Prostate gland (tissue), 2 donors: ENCODE measurements around the gene CRTC3. TPM values are rescaled to one million over a fixed set of nuclear protein-coding genes. Genes with fewer than 3 reads are reported as not detected.

Experiments
- DNase-seq: peaks from one replicate; pipeline ENCODE4 v3.0.0-alpha.2; 2019; ENCODE audit warnings: low spot score
- H3K27ac ChIP-seq, 2 donors: fragments of 200-600 bp; sonication (generic); 2 replicates each; pipeline ENCODE4 v1.5.1; 2017 to 2019
- H3K27me3 ChIP-seq: fragments of 200-600 bp; sonication (generic); replicated peaks from 2 replicates; pipeline ENCODE4 v1.5.1; 2019; ENCODE audit not compliant: insufficient read depth
- H3K36me3 ChIP-seq, 2 donors: fragments of 200-600 bp; sonication (generic); 1 replicate in 1 of 2; 2 replicates in 1 of 2; pipeline versions ENCODE4 v1.5.1 to v1.8.1; 2017 to 2019
- H3K4me1 ChIP-seq: fragments of 200-600 bp; sonication (generic); replicated peaks from 2 replicates; pipeline ENCODE4 v1.5.1; 2019
- H3K4me3 ChIP-seq, 2 donors: fragments of 200-600 bp; sonication (generic); 2 replicates each; pipeline ENCODE4 v1.5.1; 2017 to 2019
- H3K9me3 ChIP-seq: fragments of 200-600 bp; sonication (generic); 2 replicates; pipeline ENCODE4 v1.5.1; 2017
- CTCF ChIP-seq, 4 experiments: fragments of 200-600 bp in 2 of 4; fragments of 450-650 bp in 2 of 4; sonication (generic) in 2 of 4; IDR thresholded peaks; 1 replicate in 3 of 4; 2 replicates in 1 of 4; pipeline ENCODE4 v1.5.1; 2016 to 2019; ENCODE audit warnings: antibody characterized with exemption in 4 of 4, mild to moderate bottlenecking in 2 of 4, moderate library complexity in 2 of 4
- POLR2A ChIP-seq: fragments of 450-650 bp; IDR thresholded peaks from one replicate; pipeline ENCODE4 v1.6.1; 2016; ENCODE audit warnings: antibody characterized with exemption, mild to moderate bottlenecking
- POLR2AphosphoS5 ChIP-seq: sonication (generic); formaldehyde crosslinking; IDR thresholded peaks from one replicate; pipeline ENCODE4 v1.6.1; 2017; ENCODE audit warnings: antibody characterized with exemption
- WGBS: methylation state at CpG from one replicate; pipeline ENCODE4 v1.1.5; 2018; 5-methylcytosine and 5-hydroxymethylcytosine counted together
- intact Hi-C: fragments of 100-400 bp; cut with DNase I; formaldehyde crosslinking; loops from one replicate; pipeline ENCODE4 v1.14.2; 2022
- total RNA-seq, 2 donors: library from RNA; depleted of rRNA; stranded (reverse); fragments of >200 nt; gene quantifications; one replicate each; pipeline ENCODE4 v1.1.0, GENCODE V29; 2016

Gene CRTC3
- total RNA-seq, 2 donors from 2014 or later, result 26.6 to 87.8 TPM

DNA sequence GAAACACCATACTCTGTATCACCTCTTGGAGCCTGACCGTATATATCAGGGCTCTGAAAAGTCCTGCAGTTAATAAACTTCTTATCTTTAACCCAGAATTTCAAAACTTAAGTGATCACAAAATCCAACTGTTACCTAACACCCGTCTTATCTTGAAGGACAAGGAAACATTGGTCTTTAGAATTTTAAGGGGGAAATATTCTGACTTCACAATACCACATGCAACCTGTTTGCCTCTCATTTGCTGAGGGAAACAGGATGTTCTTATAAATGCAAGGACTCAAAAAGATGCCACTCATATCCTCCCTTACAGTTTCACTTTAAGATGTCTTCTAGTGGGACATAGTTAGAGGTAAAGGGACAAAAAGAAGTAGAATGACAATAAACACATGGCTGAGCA lies 67.9 kb downstream of the CRTC3 start:
- Histone ChIP-seq H3K27ac (peak overlapping the region; percentile 4 to 19), H3K4me3 (no peak overlapping the region), H3K9me3 (no peaks in the 10 kb centered on the region), H3K27me3 (no peaks in the 10 kb centered on the region), H3K36me3 (no peaks in the 10 kb centered on the region), H3K4me1 (peaks cover 13% of the 10 kb centered on the region)
- no peak for DNase-seq
- WGBS, result 79% methylated on average over 2 of the region's 2 CpGs
- TF ChIP-seq CTCF (IDR thresholded peaks at IDR 0.05) (no peak), POLR2AphosphoS5 (no peak), POLR2A (no peak)
- intact Hi-C loops, result loop anchor here (5.0 kb wide), 1 partner anchor 40 kb away; no protein-coding TSS in a partner anchor

DNA sequence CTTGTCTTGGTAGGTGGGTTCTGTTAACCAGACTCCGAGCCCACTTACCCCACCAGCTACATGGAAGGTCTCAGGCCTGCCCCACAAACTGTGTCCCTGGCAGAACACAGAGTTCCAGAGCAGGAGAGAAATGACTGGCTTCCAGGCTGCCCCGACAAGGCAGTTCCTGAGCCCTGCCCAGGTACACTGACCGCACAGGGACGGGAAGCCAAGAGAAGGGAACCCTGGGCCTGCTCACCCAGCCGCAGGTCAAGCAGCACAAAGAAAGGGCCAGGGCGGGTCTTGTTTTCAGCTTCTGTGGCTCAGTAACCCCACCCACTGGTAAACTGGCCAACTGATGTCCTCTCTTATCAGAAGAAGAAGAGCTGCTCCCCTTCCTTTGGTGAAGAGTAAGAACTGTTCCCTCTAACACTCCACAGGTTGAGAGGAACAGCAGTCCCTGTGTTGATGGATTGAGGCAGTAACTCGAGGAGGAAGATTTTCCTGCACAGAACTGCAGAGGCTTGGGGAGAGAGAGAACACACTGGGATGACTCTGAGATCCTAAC lies 68.4 kb downstream of the CRTC3 start:
- Histone ChIP-seq H3K27ac (peak overlapping the region; percentile 4 to 19), H3K9me3 (no peaks in the 10 kb centered on the region), H3K36me3 (no peaks in the 10 kb centered on the region), H3K4me1 (peaks cover 13% of the 10 kb centered on the region), H3K4me3 (no peak overlapping the region), H3K27me3 (no peaks in the 10 kb centered on the region)
- TF ChIP-seq POLR2AphosphoS5 (no peak), POLR2A (no peak), CTCF (IDR thresholded peaks at IDR 0.05) (no peak)
- intact Hi-C loops, result loop anchor here (5.0 kb wide), 1 partner anchor 41 kb away; no protein-coding TSS in a partner anchor
- 60% methylated on average over 7 of the region's 7 CpGs for WGBS
- DNase-seq, result no peak

DNA sequence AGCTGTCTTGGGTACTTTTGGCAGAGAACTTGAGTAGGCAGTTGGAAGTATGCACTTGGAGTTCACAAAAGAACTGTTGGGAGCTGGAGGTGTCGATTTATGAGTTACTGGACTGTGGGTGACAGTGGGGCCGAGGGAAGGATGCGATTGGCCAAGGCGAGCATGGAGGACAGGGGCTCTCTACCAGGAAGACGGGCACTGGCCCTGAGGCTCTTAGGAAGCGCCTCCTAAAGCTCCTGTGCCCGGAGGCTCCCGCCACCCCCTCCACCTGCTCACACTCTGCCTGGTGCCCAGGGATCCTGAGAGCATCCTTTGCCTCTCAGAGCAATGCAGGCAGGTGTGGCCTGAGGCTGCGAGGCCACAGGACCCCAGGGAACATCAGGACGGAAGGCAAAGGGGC lies 69.0 kb downstream of the CRTC3 start:
- 88% methylated on average over 10 of the region's 10 CpGs for WGBS
- intact Hi-C loops, result loop anchor here (5.0 kb wide), 1 partner anchor 41 kb away; no protein-coding TSS in a partner anchor
- Histone ChIP-seq H3K4me1 (peaks cover 13% of the 10 kb centered on the region), H3K9me3 (no peaks in the 10 kb centered on the region), H3K36me3 (no peaks in the 10 kb centered on the region), H3K4me3 (no peak overlapping the region), H3K27me3 (no peaks in the 10 kb centered on the region), H3K27ac (peak overlapping the region in 1 of 2 donors; percentile 19)
- no peak for TF ChIP-seq POLR2AphosphoS5
- TF ChIP-seq CTCF (IDR thresholded peaks at IDR 0.05), result no peak
- no peak for TF ChIP-seq POLR2A
- no peak for DNase-seq

- no peaks in the 10 kb centered on the region for H3K9me3 ChIP-seq
- peaks cover 10% of the 10 kb centered on the region for H3K4me1 ChIP-seq
Measured at GRCh38 chr15:90599116-90599515, 69.4 kb downstream of the CRTC3 start.

More at GRCh38 chr15:90599116-90599515, 69.4 kb downstream of the CRTC3 start:
- no peak overlapping the region for H3K27ac ChIP-seq
- H3K27me3 ChIP-seq, result no peaks in the 10 kb centered on the region
- TF ChIP-seq POLR2A, result no peak
- TF ChIP-seq POLR2AphosphoS5, result no peak
- no peak for TF ChIP-seq CTCF (IDR thresholded peaks at IDR 0.05)
- no peak overlapping the region for H3K4me3 ChIP-seq
- intact Hi-C loops, result loop anchor here (5.0 kb wide), 1 partner anchor 42 kb away; no protein-coding TSS in a partner anchor
- DNase-seq, result no peak
- WGBS, result 84% methylated on average over 4 of the region's 4 CpGs
- H3K36me3 ChIP-seq, result no peaks in the 10 kb centered on the region
